HUDEP-2 (cell line): Measurements from ENCODE around the gene TPPP2.
A peak's percentile ranks its signal among the peaks of the same experiment; 100 is the strongest.
"Not testable (repeated sequence)": the region's sequence is repeated elsewhere in the genome, so short reads cannot be mapped to it uniquely, and the experiment has no call there.

ENCODE experiments used
- DNase-seq, 76 experiments: peaks; one replicate each; lab custom pipeline; 2025; ENCODE audit not compliant: unreplicated experiment in 76 of 76; lab: John Stamatoyannopoulos, UW

TPPP2 gene

DNA sequence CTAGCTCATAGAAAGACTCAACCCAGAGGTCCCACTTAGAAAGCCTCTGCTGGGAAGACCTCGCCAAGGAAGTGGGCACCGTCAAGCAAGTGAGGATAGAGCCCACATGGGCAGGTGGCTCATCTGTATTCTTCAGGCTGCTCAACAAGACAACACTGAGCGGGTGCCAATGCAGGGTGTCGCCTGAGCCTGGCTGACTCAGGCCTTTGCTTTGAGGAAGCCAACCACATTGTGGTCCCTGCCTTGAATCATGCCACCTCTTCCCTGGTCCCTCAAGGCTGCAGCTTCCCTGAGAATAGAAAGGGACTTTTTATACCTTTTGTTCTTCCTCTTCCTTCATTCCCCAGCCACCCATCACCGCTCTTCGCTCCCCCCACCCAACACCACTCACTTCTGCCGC lies 6.7 kb downstream of the TPPP2 start:
- no peak for DNase-seq

DNA sequence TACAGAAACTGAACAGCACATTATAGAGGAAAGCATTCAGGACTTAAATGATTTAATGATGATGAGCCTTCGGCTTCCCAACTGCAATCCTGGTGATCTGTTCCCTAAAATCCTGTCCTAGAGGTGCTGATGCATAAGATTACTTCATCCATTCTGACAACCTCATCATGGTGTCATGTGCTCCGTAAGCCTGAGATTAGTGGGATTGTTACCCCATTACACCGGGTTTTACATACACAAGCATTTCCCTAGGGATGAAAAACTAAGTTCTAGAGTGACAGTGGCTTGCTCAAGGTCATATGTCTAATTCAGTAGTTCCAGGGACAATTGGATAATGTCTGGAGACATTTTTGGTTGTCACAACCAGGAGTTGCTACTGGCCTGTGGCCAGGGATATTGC lies 7.1 kb downstream of the TPPP2 start:
- DNase-seq: no peak

DNA sequence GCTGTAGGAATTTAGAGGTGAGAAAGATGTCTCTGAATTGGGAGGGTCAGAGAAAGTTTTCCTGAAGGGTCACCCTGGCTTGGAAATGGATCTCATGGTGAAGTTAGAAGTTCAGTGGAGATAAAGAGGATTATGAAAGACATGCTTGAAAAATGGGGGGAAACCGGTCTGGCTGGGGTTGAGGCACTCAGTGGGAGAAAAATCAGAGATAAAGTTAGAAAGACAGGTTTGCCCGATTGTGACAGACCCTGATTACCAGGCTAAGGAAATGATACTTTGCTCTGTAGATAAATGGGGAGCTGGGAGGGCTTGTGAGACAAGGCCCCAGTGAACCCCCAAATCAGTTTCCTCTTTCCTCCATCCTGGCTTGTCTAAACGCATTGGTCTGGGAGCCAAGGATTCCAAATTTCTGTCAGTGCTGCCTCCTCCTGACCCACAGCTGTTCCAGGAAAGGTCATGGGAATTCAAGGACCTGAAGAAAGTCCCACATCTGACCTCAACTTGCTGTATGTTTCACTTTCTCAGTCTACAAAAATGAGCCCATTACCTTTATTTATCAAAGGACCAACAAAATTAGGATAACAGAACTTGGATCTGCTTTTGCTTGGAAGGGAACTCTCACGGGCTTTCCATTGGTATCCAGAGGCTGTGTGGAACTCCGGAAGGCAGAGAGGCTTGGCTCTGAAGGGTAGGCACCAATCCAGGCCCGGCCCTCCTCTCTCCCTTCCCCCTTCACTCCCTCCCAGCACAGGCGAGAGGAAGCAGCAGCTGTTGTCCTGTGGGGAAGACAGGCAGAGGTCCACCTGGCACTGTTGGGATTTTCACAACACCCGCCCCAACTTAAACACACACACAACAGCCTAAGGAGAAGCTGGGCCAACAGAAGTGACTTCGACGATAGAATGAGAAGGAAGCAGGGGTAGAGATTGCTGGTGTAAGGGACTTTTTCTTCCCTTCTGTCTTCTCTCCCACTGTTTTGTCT lies 8.7 kb downstream of the TPPP2 start:
- DNase-seq: no peak

DNA sequence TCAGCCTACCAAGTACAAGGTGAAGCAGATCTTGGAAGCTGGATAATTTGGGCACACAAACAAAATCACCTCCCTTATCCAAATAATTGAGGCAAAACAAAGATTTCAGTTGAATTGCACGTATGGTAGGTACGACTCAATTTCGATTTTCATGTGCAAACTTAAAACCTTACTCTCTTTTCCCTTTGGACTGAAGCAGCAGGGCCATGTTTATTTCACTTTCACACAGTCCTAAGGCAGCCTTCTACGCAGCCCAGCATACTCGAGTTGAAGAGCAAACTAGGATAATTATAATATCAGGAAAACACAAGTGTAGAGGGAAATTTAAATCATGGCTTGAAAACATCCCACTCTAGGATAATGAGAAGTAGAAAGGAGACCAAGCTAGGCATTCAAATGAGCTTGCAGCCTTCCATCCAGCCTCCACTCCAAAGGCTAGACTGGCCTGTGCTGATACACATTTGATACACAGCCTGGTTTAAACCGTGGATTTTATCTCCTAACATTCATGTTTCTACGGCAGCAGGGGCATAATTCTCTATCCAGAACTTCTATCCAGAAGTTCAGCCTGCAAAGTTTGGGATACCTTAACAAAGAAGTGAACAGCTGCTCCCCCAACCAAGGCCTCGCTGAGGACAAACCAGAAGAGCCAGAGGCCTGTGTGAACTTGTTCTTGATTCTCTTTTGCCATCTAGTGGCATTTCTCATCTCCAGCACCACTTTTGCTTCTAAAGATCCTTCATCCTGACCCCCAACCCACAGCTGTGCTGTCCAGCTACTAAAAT lies 9.8 kb downstream of the TPPP2 start:
- DNase-seq: peak in 32 of 76 experiments; percentile 5 to 54 (median 18)

DNA sequence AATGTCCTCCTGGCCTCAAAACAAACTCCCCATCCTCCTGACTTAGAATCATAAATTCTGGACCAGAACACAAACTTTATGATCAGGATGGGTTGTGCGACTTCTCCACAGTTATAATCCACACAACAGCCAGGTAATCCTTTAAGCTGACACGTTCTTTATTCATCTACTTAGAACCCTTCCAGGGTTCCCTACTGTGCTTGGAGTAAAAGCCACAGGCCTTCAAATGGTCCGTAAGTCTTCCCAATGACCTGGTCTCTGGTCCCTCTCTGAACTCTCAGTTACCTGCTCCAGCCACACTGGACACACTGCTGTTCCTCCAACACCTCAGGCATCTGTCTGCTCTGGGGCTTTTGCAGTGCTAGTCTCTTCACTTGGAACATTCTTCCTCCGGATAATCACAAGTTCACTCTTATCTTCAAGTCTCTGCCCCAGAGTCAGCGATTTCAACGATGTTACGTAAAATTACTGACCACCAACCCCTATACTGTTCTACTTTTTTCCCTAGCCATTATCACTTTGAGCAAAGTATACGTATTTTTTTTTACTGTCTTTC lies 10.4 kb downstream of the TPPP2 start:
- no peak for DNase-seq

DNA sequence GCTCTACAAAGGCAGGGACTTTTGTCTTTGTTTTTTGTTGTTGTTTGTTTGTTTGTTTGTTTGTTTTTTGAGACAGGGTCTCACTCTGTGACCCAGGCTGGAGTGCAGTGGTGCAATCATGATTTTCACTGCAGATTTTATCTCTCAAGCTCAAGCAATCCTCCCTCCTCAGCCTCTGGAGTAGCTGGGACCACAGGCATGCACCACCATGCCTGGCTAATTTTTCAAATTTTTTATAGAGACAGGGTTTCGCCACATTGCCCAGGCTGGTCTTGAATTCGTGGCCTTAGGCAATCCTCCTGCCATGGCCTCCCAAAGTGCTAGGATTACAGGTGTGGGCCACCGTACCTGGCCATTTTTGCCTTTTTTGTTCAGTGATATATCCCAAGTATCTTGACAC lies 10.9 kb downstream of the TPPP2 start:
- not testable (repeated sequence) for DNase-seq

DNA sequence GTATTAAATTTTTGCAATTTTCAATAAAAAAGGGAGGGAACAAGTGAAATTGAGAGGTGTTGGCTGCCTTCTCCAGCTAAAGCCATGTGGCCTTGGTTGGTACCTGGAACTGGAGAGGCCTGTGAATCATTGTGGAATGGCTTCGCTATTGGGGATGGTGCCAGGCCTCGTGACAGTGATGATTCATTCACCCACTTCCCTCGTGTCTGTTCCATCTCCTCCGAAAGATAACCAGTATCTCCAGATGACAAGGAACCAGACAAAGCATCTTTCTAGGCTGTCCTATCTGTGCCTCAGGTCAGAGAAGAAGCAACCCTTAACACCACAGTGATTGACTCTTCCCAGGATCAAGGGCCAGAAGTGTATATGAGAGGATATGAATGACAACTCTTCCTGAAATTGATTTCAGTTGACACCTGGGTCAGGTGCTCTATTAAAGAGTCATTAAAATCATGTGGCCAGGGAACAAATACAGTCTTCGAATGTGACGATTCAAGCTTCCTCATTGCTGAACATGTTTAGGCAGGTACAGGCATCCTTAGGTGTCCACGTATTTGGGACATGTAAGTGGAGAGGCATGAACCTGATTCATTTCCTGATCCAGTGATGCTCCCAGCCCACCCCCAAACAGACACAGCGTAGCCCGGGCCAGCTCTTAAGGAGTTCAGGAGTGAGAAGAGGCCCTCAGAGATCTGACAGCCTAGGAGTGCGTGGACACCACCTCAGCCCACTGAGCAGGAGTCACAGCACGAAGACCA lies 11.8 kb downstream of the TPPP2 start, which contains the start of gene RNASE7:
RNASE7 (plus strand) TSS at position 687 of the 758 bp plus-strand sequence. CDS start 631 bp downstream, outside the sequence.
- DNase-seq: peak in 53 of 76 experiments; percentile 5 to 72 (median 44)

DNA sequence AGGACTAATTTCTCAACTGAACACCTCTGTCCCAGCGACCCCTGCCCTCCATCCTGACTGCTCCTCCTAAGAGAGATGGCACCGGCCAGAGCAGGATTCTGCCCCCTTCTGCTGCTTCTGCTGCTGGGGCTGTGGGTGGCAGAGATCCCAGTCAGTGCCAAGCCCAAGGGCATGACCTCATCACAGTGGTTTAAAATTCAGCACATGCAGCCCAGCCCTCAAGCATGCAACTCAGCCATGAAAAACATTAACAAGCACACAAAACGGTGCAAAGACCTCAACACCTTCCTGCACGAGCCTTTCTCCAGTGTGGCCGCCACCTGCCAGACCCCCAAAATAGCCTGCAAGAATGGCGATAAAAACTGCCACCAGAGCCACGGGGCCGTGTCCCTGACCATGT lies 12.9 kb downstream of the TPPP2 start:
- DNase-seq: peak in 10 of 76 experiments; percentile 3 to 27 (median 15)

DNA sequence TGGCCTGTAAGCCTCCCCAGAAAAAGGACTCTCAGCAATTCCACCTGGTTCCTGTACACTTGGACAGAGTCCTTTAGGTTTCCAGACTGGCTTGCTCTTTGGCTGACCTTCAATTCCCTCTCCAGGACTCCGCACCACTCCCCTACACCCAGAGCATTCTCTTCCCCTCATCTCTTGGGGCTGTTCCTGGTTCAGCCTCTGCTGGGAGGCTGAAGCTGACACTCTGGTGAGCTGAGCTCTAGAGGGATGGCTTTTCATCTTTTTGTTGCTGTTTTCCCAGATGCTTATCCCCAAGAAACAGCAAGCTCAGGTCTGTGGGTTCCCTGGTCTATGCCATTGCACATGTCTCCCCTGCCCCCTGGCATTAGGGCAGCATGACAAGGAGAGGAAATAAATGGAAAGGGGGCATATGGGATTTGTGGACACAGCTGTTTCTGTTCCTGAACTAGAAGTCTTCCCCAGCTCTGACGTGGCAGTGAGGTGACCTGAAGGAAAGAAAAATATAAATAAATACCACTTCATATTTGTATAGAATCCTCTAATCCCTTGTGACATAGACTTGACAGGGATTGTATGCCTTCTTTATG lies 13.5 kb downstream of the TPPP2 start:
- DNase-seq: no peak

DNA sequence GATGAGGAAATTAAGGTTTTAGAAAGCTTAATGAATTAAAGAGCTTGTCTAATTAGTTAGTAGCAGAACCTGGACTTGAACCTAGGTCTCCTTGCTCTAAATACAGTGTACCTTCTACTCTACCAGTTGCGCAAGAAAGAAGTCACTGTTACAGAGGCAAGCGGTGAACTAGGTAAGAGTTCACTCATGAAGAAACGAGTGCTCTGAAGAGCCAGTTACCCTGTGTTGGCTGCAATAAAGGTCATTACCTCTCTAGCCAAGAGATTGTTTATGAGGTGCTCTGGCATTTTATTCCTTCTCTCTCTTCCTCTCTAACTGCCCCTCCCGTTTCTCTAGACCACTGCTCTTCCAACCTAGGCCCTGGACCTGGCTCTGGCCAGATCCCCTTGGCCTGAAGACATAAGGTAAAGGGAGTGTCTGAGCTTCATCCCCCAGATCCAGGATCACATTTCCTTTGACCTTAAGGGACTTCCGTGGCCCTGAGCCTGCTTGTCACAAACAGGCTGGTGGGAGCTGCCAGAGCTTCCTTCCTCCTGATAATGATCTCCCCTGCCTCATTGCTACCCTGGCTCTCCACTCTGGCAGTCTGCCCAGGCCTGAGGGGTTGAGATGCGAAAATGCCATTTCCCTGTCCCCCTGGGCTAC lies 14.1 kb downstream of the TPPP2 start:
- peak in 56 of 76 experiments; percentile 7 to 72 (median 38) for DNase-seq

DNA sequence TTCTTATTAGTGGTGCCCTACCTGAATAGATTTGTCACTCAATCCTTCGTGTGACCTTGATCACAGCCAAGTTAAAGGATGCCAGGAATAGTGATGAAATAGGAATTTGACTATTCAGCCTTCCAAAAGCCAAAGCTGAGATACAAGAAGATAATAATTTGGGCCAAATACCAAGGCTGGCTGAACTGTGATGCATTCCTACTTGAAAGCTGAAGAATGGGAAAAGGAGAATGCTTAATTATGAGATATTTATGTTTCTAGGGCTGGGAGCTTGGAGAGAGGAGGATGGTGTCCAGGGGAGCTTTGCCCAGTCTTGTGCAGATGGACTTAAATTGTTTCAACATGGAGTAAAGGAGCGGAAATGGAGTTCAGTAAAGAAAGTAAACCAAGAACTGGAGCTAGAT lies 17.4 kb downstream of the TPPP2 start:
- DNase-seq: no peak

DNA sequence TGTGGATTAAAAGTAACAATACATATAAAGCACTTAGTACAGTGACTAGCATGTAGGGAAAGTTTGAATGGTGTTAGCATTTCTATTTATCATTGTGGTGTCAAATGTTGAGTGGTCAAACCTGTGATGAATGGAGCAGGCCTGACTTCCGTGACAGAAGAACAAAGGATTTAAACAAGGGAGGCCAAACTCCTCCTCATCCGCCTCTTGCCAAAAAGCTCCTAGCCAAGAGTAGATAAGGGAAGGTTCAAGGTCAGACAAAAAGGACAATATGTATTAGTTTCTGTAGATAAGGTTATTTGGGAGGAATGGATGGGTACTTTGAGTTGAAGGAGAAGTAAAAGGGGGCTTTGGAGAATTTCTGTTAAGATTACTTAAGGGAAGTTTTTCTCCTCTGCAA lies 18.6 kb downstream of the TPPP2 start:
- peak in 1 of 76 experiments; percentile 7 for DNase-seq

DNA sequence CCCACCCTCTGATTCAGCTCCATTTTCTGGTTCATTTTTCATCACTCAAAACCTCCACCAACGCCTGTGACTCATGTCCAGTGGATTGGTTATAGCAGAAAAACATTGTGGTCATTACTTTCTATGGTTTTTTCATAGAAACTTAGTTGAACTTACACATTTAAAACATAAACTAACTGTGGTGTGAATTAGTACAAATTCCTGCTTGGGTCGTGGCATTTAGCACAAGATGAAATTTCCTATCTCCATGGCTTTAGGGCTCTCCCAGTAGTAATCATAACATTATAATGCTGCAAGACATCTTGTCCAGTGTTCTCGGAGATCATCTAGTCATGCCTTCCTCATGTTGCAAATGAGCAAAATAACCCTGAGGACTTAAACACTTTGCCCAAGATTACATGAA lies 19.3 kb downstream of the TPPP2 start:
- DNase-seq: no peak

DNA sequence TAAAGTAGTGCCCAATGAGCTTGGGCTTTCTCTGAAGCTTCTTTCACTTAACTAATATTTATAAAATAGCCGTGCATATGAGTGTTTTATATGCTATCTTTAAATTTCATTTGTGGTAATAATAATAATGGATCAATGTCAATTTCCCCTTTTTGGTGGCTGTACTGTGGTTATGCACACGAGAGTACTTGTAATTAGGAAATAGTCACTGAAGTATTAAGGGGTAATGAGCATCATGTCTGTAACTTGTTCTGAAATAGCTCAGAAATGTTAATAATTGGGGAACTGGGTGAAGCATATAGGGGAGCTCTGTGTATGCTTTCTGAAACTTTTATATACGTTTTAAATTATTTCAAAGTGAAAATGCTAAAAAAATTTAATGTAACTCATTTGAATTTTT lies 20.6 kb downstream of the TPPP2 start:
- no peak for DNase-seq

DNA sequence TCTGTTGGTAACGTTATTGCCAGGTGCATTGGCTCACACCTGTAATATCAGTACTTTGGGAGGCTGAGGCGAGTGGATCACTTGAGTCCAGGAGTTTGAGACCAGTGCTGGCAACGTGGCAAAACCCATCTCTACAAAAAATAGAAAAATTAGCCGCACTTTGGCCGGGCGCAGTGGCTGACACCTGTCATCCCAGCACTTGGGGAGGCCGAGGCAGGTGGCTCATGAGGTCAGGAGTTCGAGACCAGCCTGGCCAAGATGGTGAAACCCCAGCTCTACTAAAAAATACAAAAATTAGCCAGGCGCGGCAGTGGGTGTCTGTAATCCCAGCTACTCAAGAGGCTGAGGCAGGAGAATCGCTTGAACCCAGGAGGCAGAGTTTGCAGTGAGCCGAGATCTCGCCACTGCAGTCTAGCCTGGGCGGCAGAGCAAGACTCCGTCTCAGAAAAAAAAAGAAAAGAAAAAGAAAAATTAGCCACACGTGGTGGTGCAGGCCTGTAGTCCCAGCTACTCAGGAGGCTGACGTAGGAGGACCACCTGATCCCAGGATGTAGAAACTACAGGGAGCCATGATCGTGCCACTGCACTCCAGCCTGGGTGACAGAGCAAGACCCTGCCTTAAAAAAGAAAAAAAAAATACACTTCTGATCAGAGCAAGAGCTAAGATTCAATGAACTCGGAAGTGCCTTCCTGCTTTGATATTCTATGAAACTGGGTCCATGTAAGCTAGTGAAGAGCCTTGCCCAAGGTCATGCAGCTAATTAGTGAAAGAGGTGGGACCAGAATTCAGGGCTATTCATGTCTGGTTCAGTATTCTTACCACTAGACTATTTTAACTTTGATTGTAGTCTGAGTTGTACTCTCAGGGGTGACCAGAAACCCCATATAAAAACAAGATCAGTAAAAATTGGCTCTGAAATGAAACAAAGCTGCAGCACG lies 23.4 kb downstream of the TPPP2 start:
- no peak for DNase-seq

DNA sequence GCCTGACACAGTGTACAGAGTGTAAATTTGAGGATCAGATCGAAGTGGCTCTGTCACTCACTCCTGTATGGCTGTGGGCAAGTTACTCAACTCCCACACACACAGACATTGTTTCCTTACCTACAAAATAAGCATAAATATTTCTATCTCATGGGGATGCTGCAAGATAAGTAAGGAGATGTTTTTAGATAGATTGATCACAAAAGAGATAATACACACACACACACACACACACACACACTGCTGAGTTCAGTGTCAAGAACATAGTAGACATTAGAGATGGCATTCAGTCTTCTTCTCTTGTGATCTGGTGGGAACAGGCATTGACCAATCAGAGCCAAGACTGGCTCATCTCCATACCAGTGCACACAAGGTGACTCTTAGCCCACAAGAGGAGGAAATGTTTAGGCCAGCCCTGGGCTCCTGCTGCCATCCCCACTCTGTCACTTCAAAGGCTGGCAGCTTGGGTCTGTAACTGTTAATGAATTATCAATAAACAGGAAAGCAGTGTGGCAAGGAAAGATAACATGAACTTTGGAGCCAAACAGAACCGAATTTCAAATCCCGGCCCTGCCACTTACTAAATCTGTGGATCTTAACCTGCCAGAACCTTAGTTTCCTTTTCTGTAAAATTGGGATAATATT lies 24.2 kb downstream of the TPPP2 start:
- DNase-seq: no peak

DNA sequence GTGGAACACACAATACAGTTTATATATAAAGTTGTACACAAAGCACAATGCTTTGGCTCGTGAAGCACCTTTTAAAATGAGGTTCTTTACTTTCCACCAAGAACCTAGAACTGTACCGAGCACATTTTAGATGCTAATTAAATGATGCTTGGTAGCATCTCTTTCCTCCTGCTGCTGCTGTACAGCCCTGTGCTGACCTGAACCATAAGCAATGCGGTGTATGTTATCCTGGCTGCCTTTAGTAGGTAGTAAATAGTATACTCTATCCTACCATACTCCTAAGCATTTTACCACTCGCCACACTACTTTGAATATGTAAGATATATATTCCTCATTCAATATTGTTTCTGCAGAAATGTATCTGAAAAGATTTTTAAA lies 24.7 kb downstream of the TPPP2 start:
- no peak for DNase-seq
